ENCODE data around the gene HOXC13.

Gene HOXC13

DNA sequence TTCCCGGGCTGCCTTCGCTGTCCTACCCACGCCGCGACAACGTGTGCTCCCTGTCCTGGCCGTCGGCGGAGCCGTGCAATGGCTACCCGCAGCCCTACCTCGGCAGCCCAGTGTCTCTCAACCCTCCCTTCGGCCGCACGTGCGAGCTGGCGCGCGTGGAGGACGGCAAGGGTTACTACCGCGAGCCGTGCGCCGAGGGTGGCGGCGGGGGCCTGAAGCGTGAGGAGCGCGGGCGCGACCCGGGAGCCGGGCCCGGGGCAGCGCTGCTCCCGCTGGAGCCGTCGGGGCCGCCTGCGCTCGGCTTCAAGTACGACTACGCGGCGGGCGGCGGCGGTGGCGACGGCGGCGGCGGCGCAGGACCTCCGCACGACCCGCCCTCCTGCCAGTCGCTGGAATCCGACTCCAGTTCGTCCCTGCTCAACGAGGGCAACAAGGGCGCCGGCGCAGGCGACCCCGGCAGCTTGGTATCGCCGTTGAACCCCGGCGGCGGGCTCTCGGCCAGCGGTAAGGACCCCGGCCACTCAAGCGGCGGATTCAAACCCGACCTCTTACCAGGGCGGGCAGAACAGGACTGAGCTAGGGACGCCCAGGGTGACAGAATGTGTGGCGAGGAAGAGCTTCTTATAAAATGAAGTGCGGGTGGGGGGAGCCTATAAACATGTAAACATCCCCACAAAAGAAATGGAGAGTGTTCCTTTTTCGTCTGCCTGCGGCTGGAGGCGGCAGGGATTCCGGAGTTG lies 16.6 kb downstream of the HOXC13 start:
- H3K9me3 ChIP-seq, result no peaks in the 10 kb centered on the region
- no peaks in the 10 kb centered on the region for H3K4me1 ChIP-seq (ENCODE audit: control insufficient read depth in 1 of 2, insufficient read depth in 1 of 2, low read depth in 1 of 2, low read length in 1 of 2)
- H3K27me3 ChIP-seq, result peaks cover 100% of the 10 kb centered on the region
- no peak overlapping the region for H3K4me3 ChIP-seq (ENCODE audit: low read depth in 1 of 2, low read length in 1 of 2)
- TF ChIP-seq, protein P1, sequence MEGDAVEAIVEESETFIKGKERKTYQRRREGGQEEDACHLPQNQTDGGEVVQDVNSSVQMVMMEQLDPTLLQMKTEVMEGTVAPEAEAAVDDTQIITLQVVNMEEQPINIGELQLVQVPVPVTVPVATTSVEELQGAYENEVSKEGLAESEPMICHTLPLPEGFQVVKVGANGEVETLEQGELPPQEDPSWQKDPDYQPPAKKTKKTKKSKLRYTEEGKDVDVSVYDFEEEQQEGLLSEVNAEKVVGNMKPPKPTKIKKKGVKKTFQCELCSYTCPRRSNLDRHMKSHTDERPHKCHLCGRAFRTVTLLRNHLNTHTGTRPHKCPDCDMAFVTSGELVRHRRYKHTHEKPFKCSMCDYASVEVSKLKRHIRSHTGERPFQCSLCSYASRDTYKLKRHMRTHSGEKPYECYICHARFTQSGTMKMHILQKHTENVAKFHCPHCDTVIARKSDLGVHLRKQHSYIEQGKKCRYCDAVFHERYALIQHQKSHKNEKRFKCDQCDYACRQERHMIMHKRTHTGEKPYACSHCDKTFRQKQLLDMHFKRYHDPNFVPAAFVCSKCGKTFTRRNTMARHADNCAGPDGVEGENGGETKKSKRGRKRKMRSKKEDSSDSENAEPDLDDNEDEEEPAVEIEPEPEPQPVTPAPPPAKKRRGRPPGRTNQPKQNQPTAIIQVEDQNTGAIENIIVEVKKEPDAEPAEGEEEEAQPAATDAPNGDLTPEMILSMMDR (IDR thresholded peaks at IDR 0.05), result no peak
- H3K36me3 ChIP-seq, result no peaks in the 10 kb centered on the region
- no peak overlapping the region for H3K27ac ChIP-seq

DNA sequence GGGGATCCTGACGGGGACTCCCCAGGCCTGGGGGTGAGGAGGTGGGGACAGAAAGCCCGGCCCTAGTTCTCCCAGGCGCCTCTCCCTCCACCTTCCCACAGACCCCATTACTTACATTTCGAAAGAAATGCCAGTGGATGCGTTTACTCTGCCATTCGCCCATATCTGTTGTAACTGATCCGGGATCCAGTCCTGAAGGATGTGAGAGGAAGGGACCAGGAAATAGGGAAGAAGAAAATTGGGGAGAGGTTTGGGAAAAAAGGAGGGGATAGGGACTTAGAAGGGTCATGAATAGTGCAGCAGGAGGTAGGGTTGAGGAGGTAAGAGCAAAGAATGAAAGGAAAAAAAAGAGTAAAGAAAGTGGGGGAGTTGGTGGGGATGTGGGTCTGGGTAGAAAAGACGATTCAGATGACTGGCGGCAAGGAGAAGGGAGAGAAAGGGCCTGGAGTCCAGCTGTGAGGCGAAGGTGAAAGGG lies 17.2 kb downstream of the HOXC13 start:
- H3K4me3 ChIP-seq (ENCODE audit: low read depth in 1 of 2, low read length in 1 of 2), result no peak overlapping the region
- H3K9me3 ChIP-seq, result no peaks in the 10 kb centered on the region
- no peaks in the 10 kb centered on the region for H3K36me3 ChIP-seq
- TF ChIP-seq, protein P1 (IDR thresholded peaks at IDR 0.05), result no peak
- peaks cover 100% of the 10 kb centered on the region for H3K27me3 ChIP-seq
- H3K27ac ChIP-seq, result no peak overlapping the region
- no peaks in the 10 kb centered on the region for H3K4me1 ChIP-seq (ENCODE audit: control insufficient read depth in 1 of 2, insufficient read depth in 1 of 2, low read depth in 1 of 2, low read length in 1 of 2)

DNA sequence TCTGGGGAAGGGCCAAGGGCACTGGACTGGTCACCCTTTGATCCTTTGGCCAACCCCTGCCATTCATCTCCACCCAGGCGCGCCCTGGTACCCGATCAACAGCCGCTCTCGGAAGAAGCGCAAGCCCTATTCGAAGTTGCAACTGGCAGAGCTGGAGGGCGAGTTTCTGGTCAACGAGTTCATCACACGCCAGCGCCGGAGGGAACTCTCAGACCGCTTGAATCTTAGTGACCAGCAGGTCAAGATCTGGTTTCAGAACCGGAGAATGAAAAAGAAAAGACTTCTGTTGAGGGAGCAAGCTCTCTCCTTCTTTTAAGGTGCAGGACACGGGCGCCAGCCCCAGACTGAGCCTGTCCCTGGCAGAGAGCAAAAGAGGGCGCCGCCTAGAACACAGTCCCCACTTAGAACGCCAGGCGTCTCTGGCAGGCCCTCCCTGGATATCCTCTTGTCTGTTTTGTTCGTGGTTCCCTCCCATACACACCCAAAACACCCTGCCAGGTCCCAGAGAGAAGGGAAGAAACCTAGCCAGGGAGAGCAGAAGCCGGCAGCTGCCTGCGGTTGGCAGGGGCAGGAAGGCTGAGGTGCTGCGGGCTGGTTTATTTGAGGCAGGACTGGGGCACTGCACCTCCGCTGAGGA lies 17.7 kb downstream of the HOXC13 start:
- no peaks in the 10 kb centered on the region for H3K4me1 ChIP-seq (ENCODE audit: control insufficient read depth in 1 of 2, insufficient read depth in 1 of 2, low read depth in 1 of 2, low read length in 1 of 2)
- TF ChIP-seq, protein P1 (IDR thresholded peaks at IDR 0.05), result no peak
- no peaks in the 10 kb centered on the region for H3K9me3 ChIP-seq
- H3K4me3 ChIP-seq (ENCODE audit: low read depth in 1 of 2, low read length in 1 of 2), result no peak overlapping the region
- no peaks in the 10 kb centered on the region for H3K36me3 ChIP-seq
- no peak overlapping the region for H3K27ac ChIP-seq
- peaks cover 100% of the 10 kb centered on the region for H3K27me3 ChIP-seq

DNA sequence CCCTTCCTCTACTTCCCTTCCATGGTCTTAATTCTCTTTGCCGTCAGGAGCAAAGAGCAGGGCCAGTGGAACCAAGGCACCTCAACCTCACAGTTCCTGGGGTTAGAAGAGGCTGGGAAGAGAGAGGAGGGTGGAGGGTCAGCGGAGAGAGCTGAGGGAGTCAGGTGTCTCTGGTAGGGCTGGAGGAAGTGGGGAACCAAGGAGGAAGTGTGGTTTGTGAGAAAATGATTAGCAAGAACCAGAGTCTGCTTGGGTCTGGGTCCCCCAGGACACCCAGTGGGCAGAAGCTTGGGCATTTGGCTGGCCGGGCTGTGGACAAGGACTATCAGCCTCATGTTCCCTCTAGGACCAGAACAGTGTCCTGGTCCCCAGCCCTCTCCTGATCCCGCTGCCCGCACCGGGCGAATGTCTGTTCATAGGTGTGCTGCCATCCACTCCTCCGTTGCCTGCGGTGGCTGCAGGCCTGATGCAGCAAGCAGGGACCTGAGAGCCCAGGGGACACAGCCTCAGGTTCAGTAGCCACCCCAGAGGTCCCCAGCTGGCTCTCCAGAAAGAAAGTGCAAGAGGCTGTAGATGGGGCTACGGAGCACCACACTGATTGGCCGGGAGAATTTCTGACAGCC lies 18.4 kb downstream of the HOXC13 start:
- TF ChIP-seq, protein P1 (IDR thresholded peaks at IDR 0.05), result no peak
- no peaks in the 10 kb centered on the region for H3K9me3 ChIP-seq
- no peak overlapping the region for H3K4me3 ChIP-seq (ENCODE audit: low read depth in 1 of 2, low read length in 1 of 2)
- peaks cover 100% of the 10 kb centered on the region for H3K27me3 ChIP-seq
- H3K27ac ChIP-seq, result no peak overlapping the region
- H3K4me1 ChIP-seq (ENCODE audit: control insufficient read depth in 1 of 2, insufficient read depth in 1 of 2, low read depth in 1 of 2, low read length in 1 of 2), result no peaks in the 10 kb centered on the region
- no peaks in the 10 kb centered on the region for H3K36me3 ChIP-seq

DNA sequence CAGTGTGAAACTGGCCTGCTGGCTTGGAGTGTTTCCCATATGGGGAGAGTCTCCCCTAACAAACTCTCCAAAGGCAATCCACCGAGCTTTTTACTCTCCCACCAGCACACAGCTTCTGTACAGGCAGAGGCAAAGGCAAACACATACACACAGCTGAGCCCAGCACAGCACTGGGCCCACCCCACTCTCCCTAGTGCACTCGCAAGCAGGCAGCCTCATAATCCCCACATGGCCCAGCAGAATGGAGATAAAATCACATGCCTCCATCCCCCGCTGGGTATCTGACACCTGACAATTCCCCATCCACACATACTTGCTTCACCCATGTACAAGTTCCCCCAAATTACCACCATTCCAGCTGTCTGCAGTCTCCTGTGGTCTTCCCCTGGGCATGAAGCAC lies 19.5 kb downstream of the HOXC13 start:
- no peaks in the 10 kb centered on the region for H3K4me1 ChIP-seq (ENCODE audit: control insufficient read depth in 1 of 2, insufficient read depth in 1 of 2, low read depth in 1 of 2, low read length in 1 of 2)
- peaks cover 100% of the 10 kb centered on the region for H3K27me3 ChIP-seq
- no peaks in the 10 kb centered on the region for H3K9me3 ChIP-seq
- H3K4me3 ChIP-seq (ENCODE audit: low read depth in 1 of 2, low read length in 1 of 2), result no peak overlapping the region
- H3K36me3 ChIP-seq, result no peaks in the 10 kb centered on the region
- TF ChIP-seq, protein P1 (IDR thresholded peaks at IDR 0.05), result no peak
- H3K27ac ChIP-seq, result no peak overlapping the region
